HFFc6 (cell line): ENCODE results near the gene DHRSX. TPM values are rescaled to one million over a fixed set of nuclear protein-coding genes. Genes with fewer than 3 reads are reported as not detected.
"Not testable (repeated sequence)": the region's sequence is repeated elsewhere in the genome, so short reads cannot be mapped to it uniquely, and the experiment has no call there.

Source experiments
- DNase-seq: peaks from one replicate; pipeline ENCODE4 v3.0.0-alpha.2; 2018
- H3K27ac Mint-ChIP-seq: 2 replicates; pipeline ENCODE4 v1.8.0; 2020; ENCODE audit warnings: mild to moderate bottlenecking, mixed read lengths
- H3K27me3 Mint-ChIP-seq: 2 replicates; pipeline ENCODE4 v1.8.0; 2021; ENCODE audit warnings: mild to moderate bottlenecking, moderate library complexity, mixed read lengths; ENCODE audit not compliant: insufficient read depth
- H3K36me3 Mint-ChIP-seq: 2 replicates; pipeline ENCODE4 v1.8.0; 2021; ENCODE audit warnings: low read depth, mixed read lengths
- H3K4me1 Mint-ChIP-seq: 2 replicates; pipeline ENCODE4 v1.8.0; 2020; ENCODE audit warnings: low read depth, mixed read lengths
- H3K4me3 Mint-ChIP-seq: 2 replicates; pipeline ENCODE4 v1.8.0; 2020; ENCODE audit warnings: mild to moderate bottlenecking, moderate library complexity, mixed read lengths
- H3K9me3 Mint-ChIP-seq: 2 replicates; pipeline ENCODE4 v1.8.0; 2020; ENCODE audit warnings: mild to moderate bottlenecking, mixed read lengths
- total RNA-seq, 6 experiments: library from RNA; stranded (reverse); fragmentation: NEBNext Ultra II Directional; extraction: Animal tissue kit (Norgen Biotek cat#: 25700); gene quantifications; 2 replicates in 1 of 6; 3 replicates in 5 of 6; pipeline ENCODE4 v1.2.3, GENCODE V29; 2021
- TF ChIP-seq, protein P1 (sequence below): fragments of 200-600 bp; sonication (generic); IDR thresholded peaks from 2 replicates; pipeline ENCODE4 v1.5.0; 2021; ENCODE audit warnings: antibody characterized with exemption, mild to moderate bottlenecking

Gene DHRSX
- total RNA-seq, 6 experiments from 2014 or later = 19.6 to 27.1 (median 22.9) TPM

GRCh38 chrX:2471641-2472040, 29.1 kb downstream of the DHRSX start:
- TF ChIP-seq, protein P1, sequence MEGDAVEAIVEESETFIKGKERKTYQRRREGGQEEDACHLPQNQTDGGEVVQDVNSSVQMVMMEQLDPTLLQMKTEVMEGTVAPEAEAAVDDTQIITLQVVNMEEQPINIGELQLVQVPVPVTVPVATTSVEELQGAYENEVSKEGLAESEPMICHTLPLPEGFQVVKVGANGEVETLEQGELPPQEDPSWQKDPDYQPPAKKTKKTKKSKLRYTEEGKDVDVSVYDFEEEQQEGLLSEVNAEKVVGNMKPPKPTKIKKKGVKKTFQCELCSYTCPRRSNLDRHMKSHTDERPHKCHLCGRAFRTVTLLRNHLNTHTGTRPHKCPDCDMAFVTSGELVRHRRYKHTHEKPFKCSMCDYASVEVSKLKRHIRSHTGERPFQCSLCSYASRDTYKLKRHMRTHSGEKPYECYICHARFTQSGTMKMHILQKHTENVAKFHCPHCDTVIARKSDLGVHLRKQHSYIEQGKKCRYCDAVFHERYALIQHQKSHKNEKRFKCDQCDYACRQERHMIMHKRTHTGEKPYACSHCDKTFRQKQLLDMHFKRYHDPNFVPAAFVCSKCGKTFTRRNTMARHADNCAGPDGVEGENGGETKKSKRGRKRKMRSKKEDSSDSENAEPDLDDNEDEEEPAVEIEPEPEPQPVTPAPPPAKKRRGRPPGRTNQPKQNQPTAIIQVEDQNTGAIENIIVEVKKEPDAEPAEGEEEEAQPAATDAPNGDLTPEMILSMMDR = no peak
- H3K27me3 Mint-ChIP-seq = no peaks in the 10 kb centered on the region
- no peak overlapping the region for H3K27ac Mint-ChIP-seq
- peaks cover 11% of the 10 kb centered on the region; the same call in 1 of the 2 replicates for H3K36me3 Mint-ChIP-seq
- H3K4me3 Mint-ChIP-seq = no peak overlapping the region
- no peak for DNase-seq
- H3K4me1 Mint-ChIP-seq = no peaks in the 10 kb centered on the region
- H3K9me3 Mint-ChIP-seq = no peaks in the 10 kb centered on the region; the same call in 1 of the 2 replicates

GRCh38 chrX:2471126-2471525, 29.6 kb downstream of the DHRSX start:
- DNase-seq, H3K4me3 Mint-ChIP-seq, H3K9me3 Mint-ChIP-seq, H3K27ac Mint-ChIP-seq, H3K27me3 Mint-ChIP-seq, H3K4me1 Mint-ChIP-seq: not testable (repeated sequence)
- H3K36me3 Mint-ChIP-seq = peaks cover 11% of the 10 kb centered on the region; the same call in 1 of the 2 replicates

DNA sequence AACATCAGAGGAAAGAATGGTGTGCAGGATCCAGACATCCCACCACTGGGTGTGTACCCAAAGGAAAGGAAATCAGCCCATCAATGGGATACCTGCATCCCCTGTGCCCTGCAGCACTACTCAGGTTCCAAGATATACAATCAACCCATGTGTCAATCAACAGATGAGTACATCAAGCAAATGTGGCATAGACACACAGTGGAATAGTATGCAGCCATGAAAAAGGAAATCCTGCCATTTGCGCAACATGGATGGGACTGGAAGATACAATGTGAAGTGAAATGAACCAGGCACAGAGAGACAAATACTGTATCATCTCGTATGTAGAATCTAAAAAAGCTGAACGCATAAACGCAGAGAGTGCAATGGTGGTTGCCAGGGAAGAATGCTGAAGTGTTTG, 30.9 kb downstream of the DHRSX start:
- H3K4me3 Mint-ChIP-seq, DNase-seq, H3K4me1 Mint-ChIP-seq: not testable (repeated sequence)

DNA sequence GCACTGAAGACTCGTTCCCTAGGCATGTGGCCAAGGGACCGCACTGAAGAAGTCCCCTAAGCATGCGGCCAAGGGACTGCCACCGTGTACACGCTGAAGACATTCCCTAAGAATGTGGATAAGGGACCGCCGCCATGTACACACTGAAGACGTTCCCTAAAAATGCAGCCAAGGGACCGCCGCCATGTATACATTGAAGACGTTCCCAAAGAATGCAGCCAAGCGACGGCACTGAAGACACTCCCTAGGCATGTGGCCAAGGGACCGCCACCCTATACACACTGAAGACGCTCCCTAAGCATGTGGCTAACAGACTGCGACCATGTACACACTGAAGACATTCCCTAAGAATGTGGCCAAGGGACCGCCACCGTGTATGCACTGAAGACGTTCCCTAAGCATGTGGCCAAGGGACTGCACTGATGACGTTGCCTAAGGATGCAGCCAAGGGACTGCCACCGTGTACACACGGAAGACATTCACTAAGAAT, 31.5 kb downstream of the DHRSX start:
- TF ChIP-seq, protein P1 = no peak
- Mint-ChIP-seq H3K36me3 (peaks cover 7% of the 10 kb centered on the region; the same call in 1 of the 2 replicates), H3K4me3 (no peak overlapping the region), H3K4me1 (no peaks in the 10 kb centered on the region), H3K27ac (no peak overlapping the region), H3K9me3 (no peaks in the 10 kb centered on the region; the same call in 1 of the 2 replicates), H3K27me3 (no peaks in the 10 kb centered on the region)
- no peak for DNase-seq

More for the DNA sequence above, 30.9 kb downstream of the DHRSX start:
- H3K9me3 Mint-ChIP-seq, H3K36me3 Mint-ChIP-seq, H3K27me3 Mint-ChIP-seq, H3K27ac Mint-ChIP-seq: not testable (repeated sequence)

DNA sequence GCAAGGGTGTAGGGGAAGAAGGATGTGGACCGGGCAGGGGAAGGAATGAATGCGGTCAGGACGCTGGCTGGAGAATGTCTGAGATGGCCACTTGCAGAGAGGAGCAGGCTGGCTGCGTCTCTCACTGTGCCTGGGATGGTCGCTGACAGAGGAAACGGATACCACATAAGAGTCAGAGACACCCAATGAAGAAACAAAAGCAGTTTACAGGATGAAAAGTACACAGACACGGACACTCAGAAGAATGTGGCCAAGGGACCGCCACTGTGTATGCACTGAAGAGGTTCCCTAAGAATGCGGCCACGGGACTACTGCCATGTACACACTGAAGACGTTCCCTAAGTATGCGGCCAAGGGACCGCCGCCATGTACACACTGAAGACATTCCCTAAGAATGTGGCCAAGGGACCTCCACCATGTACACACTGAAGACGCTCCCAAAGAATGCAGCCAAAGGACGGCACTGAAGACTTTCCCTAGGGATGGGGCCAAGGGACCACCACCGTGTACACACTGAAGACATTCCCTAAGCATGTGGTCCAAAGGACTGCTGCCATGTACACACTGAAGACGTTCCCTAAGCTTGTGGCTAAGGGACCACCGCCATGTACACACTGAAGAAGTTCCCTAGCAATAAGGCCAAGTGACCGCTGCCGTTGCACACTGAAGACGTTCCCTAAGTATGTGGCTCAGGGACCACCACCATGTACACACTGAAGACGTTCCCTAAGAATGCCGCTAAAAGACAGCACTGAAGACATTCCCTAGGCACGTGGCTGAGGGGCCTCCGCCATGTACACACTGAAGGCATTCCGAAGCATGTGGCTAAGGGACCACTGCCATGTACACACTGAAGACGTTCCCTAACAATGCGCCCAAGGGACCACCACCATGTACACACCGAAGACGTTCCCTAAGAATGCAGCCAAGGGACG, 32.2 kb downstream of the DHRSX start:
- Mint-ChIP-seq H3K4me1 (no peaks in the 10 kb centered on the region), H3K27ac (no peak overlapping the region), H3K9me3 (no peaks in the 10 kb centered on the region; the same call in 1 of the 2 replicates), H3K36me3 (peaks cover 7% of the 10 kb centered on the region; the same call in 1 of the 2 replicates), H3K27me3 (no peaks in the 10 kb centered on the region), H3K4me3 (no peak overlapping the region)
- DNase-seq = no peak
- TF ChIP-seq, protein P1 = no peak

GRCh38 chrX:2466876-2467656, 33.7 kb downstream of the DHRSX start:
- DNase-seq = no peak
- H3K9me3 Mint-ChIP-seq = no peaks in the 10 kb centered on the region; the same call in 1 of the 2 replicates
- H3K4me1 Mint-ChIP-seq = no peaks in the 10 kb centered on the region
- peaks cover 7% of the 10 kb centered on the region; the same call in 1 of the 2 replicates for H3K36me3 Mint-ChIP-seq
- no peak overlapping the region for H3K4me3 Mint-ChIP-seq
- H3K27ac Mint-ChIP-seq = no peak overlapping the region
- TF ChIP-seq, protein P1 = no peak
- H3K27me3 Mint-ChIP-seq = no peaks in the 10 kb centered on the region
